Skeletal muscle satellite cell (primary cell): ENCODE data around the gene SPAG17.
"Not testable (repeated sequence)": the region's sequence is repeated elsewhere in the genome, so short reads cannot be mapped to it uniquely, and the experiment has no call there.

Experiments used
- H3K27me3 ChIP-seq: 2 replicates; pipeline ENCODE4 v1.7.0; 2013; ENCODE audit warnings: low read length; ENCODE audit not compliant: control insufficient read depth, insufficient read depth
- H3K36me3 ChIP-seq: 2 replicates; pipeline ENCODE4 v1.7.0; 2013; ENCODE audit warnings: mild to moderate bottlenecking, control low read depth, low read length; ENCODE audit not compliant: insufficient read depth
- H3K4me1 ChIP-seq: 2 replicates; pipeline ENCODE4 v1.7.0; 2013; ENCODE audit warnings: low read length; ENCODE audit not compliant: control insufficient read depth, insufficient read depth
- H3K4me2 ChIP-seq: 2 replicates; pipeline ENCODE4 v1.7.0; 2013; ENCODE audit warnings: mild to moderate bottlenecking, low read length
- H3K4me3 ChIP-seq: 2 replicates; pipeline ENCODE4 v1.7.0; 2013; ENCODE audit warnings: low read length
- H3K9ac ChIP-seq: 2 replicates; pipeline ENCODE4 v1.7.0; 2013; ENCODE audit warnings: mild to moderate bottlenecking, low read depth, low read length, moderate library complexity
- H3K9me3 ChIP-seq: replicated peaks from 2 replicates; pipeline ENCODE4 v1.7.0; 2013; ENCODE audit warnings: mild to moderate bottlenecking, control low read depth, low read length

Gene SPAG17

GRCh38 chr1:117929343-117930172 is 255.5 kb downstream of the SPAG17 start, which contains the start of the genes GDAP2 and WDR3:
Gene GDAP2, minus strand, starts transcription at chr1:117929621. Its CDS starts 9,264 bp downstream, at chr1:117920357.
Gene WDR3, plus strand, starts transcription at chr1:117929739. Its CDS starts 3,581 bp downstream, at chr1:117933320.
- H3K9me3 ChIP-seq = no peaks in the 10 kb centered on the region
- H3K4me3 ChIP-seq = peak within 1 kb of the TSS; percentile 94
- peak within 1 kb of the TSS; percentile 91 for H3K4me2 ChIP-seq
- H3K27me3 ChIP-seq = no peaks in the 10 kb centered on the region
- H3K4me1 ChIP-seq = peaks cover 25% of the 10 kb centered on the region
- peaks cover 6% of the 10 kb centered on the region for H3K36me3 ChIP-seq
- H3K9ac ChIP-seq = peak within 1 kb of the TSS; percentile 87

GRCh38 chr1:117928881-117929342 is 256.1 kb downstream of the SPAG17 start:
- Histone ChIP-seq H3K4me3 (peak overlapping the region; percentile 94), H3K9me3 (no peaks in the 10 kb centered on the region), H3K27me3 (no peaks in the 10 kb centered on the region), H3K4me1 (peaks cover 25% of the 10 kb centered on the region), H3K4me2 (peak overlapping the region; percentile 83), H3K9ac (peak overlapping the region; percentile 87), H3K36me3 (peaks cover 3% of the 10 kb centered on the region)

GRCh38 chr1:117925981-117926380 is 259.0 kb downstream of the SPAG17 start:
- Histone ChIP-seq H3K4me2 (no peak overlapping the region), H3K9me3 (no peaks in the 10 kb centered on the region), H3K4me3 (no peak overlapping the region), H3K36me3 (no peaks in the 10 kb centered on the region), H3K27me3 (no peaks in the 10 kb centered on the region), H3K9ac (no peak overlapping the region), H3K4me1 (peaks cover 12% of the 10 kb centered on the region)

- not testable (repeated sequence) for H3K4me2 ChIP-seq, H3K9ac ChIP-seq, H3K4me1 ChIP-seq, H3K27me3 ChIP-seq, H3K9me3 ChIP-seq, H3K36me3 ChIP-seq, H3K4me3 ChIP-seq
Measured at GRCh38 chr1:117922717-117923116, 262.3 kb downstream of the SPAG17 start.

- no peaks in the 10 kb centered on the region for H3K4me1 ChIP-seq
- no peak overlapping the region for H3K4me2 ChIP-seq
- H3K9ac ChIP-seq = no peak overlapping the region
- H3K4me3 ChIP-seq = no peak overlapping the region
- no peaks in the 10 kb centered on the region for H3K9me3 ChIP-seq
- no peaks in the 10 kb centered on the region for H3K36me3 ChIP-seq
- no peaks in the 10 kb centered on the region for H3K27me3 ChIP-seq
Measured at GRCh38 chr1:117921991-117922390, 263.0 kb downstream of the SPAG17 start.

GRCh38 chr1:117919376-117919775 is 265.7 kb downstream of the SPAG17 start:
- no peak overlapping the region for H3K4me3 ChIP-seq
- no peaks in the 10 kb centered on the region for H3K4me1 ChIP-seq
- no peaks in the 10 kb centered on the region for H3K27me3 ChIP-seq
- H3K9me3 ChIP-seq = no peaks in the 10 kb centered on the region
- H3K9ac ChIP-seq = no peak overlapping the region
- no peak overlapping the region for H3K4me2 ChIP-seq
- H3K36me3 ChIP-seq = peaks cover 9% of the 10 kb centered on the region

- Histone ChIP-seq H3K27me3 (no peaks in the 10 kb centered on the region), H3K4me1 (no peaks in the 10 kb centered on the region), H3K4me2 (no peak overlapping the region), H3K9me3 (no peaks in the 10 kb centered on the region), H3K9ac (no peak overlapping the region), H3K36me3 (peaks cover 40% of the 10 kb centered on the region), H3K4me3 (no peak overlapping the region)
Measured at GRCh38 chr1:117911051-117911450, 274.0 kb downstream of the SPAG17 start.

GRCh38 chr1:117905019-117905418 is 280.0 kb downstream of the SPAG17 start:
- Histone ChIP-seq H3K4me1 (no peaks in the 10 kb centered on the region), H3K4me3 (no peak overlapping the region), H3K27me3 (no peaks in the 10 kb centered on the region), H3K36me3 (peaks cover 31% of the 10 kb centered on the region), H3K9ac (no peak overlapping the region), H3K4me2 (no peak overlapping the region), H3K9me3 (no peaks in the 10 kb centered on the region)

- peaks cover 31% of the 10 kb centered on the region for H3K36me3 ChIP-seq
- H3K4me3 ChIP-seq = no peak overlapping the region
- no peaks in the 10 kb centered on the region for H3K9me3 ChIP-seq
- H3K27me3 ChIP-seq = no peaks in the 10 kb centered on the region
- H3K9ac ChIP-seq = no peak overlapping the region
- H3K4me2 ChIP-seq = no peak overlapping the region
- no peaks in the 10 kb centered on the region for H3K4me1 ChIP-seq
Measured at GRCh38 chr1:117904485-117904884, 280.5 kb downstream of the SPAG17 start.
